Fibroblast of the aortic adventitia (primary cell): Measurements from ENCODE around the gene HTT. TPM values are rescaled to one million over a fixed set of nuclear protein-coding genes. Genes with fewer than 3 reads are reported as not detected.

ENCODE experiments used
- DNase-seq: peaks from one replicate; pipeline ENCODE4 v3.0.0-alpha.2; 2010; ENCODE audit warnings: low read depth
- H3K4me3 ChIP-seq: 2 replicates; pipeline ENCODE4 v1.5.1; 2011; ENCODE audit warnings: low read depth, mild to moderate bottlenecking, control low read depth, low read length, moderate library complexity
- CTCF ChIP-seq: IDR thresholded peaks from 2 replicates; pipeline ENCODE4 v1.5.1; 2011; ENCODE audit warnings: mild to moderate bottlenecking, low read length, control low read depth, inconsistent platforms; ENCODE audit not compliant: insufficient read depth
- total RNA-seq: library from RNA; depleted of rRNA; stranded (reverse); fragments of >200 nt; gene quantifications from 2 replicates; pipeline ENCODE4 v1.2.3, GENCODE V29; 2012; ENCODE audit warnings: low replicate concordance

Gene HTT
- total RNA-seq, 1 donor = 49.9 TPM

DNA sequence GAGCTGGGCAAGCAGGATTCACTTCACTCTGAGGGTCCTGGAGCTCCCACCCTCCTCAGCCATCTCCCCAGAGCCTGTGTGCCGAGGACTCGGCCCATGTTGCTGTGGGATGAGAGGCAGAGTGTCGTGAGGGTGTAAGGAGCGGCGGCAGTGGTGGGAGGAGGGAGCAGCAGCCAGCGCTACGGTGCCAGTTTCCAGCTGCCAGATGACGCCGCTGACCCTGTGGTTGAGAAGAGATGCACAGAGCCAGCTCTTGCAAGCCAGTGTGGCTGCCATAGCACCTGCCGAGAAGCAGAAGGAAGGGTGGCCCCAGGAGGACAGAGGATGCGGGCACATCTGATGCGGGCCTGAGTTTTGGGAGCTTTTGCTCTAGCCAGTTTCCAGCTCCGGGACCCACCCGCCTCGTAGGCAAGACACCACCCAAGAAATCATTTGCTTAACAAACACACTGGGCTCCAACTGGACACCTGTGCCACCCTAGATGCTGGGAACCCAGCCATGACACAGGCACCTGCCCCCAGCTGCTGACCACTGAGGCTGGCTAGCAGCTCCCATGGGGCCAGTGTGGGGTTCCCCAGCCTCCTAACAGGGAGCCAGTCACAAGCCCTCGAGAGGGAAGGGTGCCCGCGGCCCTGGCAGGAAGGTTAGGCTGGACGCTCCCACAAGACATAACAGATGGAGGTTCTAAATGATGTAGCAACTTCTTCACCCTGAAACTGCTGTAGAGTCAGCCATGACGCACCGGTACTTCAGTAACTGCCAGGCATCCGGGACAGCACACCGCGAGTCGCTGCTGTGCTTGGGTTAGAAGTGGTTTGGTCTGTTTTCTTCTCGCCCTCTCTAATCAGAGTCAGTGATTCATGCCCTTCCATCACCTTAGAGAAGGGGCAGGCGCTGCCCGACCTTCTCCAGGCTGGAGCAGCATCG lies 183.3 kb downstream of the HTT start:
- no peak for TF ChIP-seq CTCF
- peak; percentile 44 for DNase-seq
- H3K4me3 ChIP-seq = no peak overlapping the region

GRCh38 chr4:3261411-3262207 lies 187.1 kb downstream of the HTT start:
- no peak for DNase-seq
- TF ChIP-seq CTCF = no peak
- no peak overlapping the region for H3K4me3 ChIP-seq

DNA sequence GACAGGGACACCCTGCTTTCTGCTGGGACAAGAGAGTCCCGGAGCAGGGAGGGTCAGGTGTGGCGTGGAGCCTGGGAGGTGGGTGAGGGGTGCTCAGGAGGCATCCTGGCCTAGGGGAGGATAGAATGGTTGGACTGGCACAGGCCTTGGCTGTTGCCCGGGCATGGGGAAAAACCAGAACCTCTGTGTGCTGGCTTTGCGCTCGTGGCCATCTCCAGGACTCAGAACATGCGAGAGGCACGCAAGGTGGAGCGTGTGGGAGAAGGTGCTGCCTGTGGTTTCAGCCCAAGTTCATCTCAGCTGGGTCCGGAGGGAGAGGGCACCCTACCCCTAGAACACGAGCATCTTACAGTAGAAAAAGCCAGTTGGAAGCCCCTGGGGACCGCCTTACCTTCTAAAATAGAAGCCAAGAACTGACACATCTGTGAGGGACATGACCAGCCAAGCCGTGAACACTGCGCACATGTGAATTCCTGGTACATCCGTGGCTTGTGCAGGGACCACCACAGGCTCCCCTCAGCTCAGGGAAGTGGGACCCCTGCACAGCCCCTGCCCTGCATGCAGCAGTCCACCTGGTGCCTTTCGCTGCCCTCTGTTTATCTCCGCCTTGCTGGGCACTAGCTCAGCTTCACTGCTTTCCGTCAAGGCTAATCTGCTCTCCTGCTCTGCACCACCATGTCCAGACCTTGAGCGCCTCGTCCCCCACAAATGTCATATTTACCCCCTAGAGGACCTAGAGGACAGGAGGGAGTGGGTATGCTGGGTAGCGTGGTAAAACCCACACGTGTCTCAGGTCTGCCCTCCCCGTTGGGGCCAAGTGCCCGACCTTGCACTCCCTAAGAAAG lies 187.9 kb downstream of the HTT start:
- TF ChIP-seq CTCF = no peak
- no peak overlapping the region for H3K4me3 ChIP-seq
- no peak for DNase-seq

GRCh38 chr4:3263053-3263875 lies 188.8 kb downstream of the HTT start:
- TF ChIP-seq CTCF = no peak
- no peak overlapping the region for H3K4me3 ChIP-seq
- DNase-seq = no peak

DNA sequence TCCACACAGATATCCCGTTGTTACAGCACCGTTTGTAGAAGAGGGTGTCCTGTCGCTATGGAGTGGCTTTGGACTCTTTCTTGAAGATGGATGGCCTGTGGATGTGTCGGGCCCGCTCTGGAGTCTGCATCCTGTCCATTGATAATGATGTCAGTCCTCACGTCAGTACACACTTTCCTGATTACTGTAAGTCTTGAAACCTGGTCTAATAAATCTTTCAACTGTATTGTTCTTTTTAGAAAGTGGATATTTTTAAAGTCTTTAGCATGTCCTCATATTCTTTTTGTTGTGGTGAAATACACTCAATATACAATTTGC lies 189.4 kb downstream of the HTT start:
- no peak overlapping the region for H3K4me3 ChIP-seq
- TF ChIP-seq CTCF = no peak
- DNase-seq = no peak

GRCh38 chr4:3266076-3266475 lies 191.6 kb downstream of the HTT start:
- no peak overlapping the region for H3K4me3 ChIP-seq
- TF ChIP-seq CTCF = no peak
- no peak for DNase-seq
